ENCODE measurements around the gene ORM1.

Gene ORM1

GRCh38 chr9:114367772-114368569 lies 45.1 kb downstream of the ORM1 start:
- no peak overlapping the region for H4K91ac ChIP-seq (ENCODE audit: low read depth, low read length, poor library complexity)
- DNase-seq (ENCODE audit: low spot score), result no peak
- H3K79me1 ChIP-seq (ENCODE audit: low read depth, low read length), result no peaks in the 10 kb centered on the region
- no peaks in the 10 kb centered on the region for H3K9me3 ChIP-seq (replicated peaks in 1 of 2; ENCODE audit: control insufficient read depth in 2 of 2, insufficient read depth in 1 of 2, low read depth in 1 of 2, low read length in 2 of 2)
- peaks cover 8 to 31% of the 10 kb centered on the region in 2 donors for H3K36me3 ChIP-seq (replicated peaks in 1 of 2; ENCODE audit: control insufficient read depth in 2 of 2, insufficient read depth in 2 of 2, low read length in 2 of 2)
- H3K4ac ChIP-seq (ENCODE audit: low read length), result no peak overlapping the region
- H3K18ac ChIP-seq (ENCODE audit: low read length), result peak overlapping the region; percentile 17
- no peak overlapping the region for H3K27ac ChIP-seq (replicated peaks; ENCODE audit: low read length)
- no peak overlapping the region for H2AK5ac ChIP-seq (ENCODE audit: low read depth, low read length)
- H2BK120ac ChIP-seq (ENCODE audit: low read depth, low read length), result no peak overlapping the region
- H3K23ac ChIP-seq (ENCODE audit: low read depth, low read length, poor library complexity), result peak overlapping the region; percentile 39
- H3K14ac ChIP-seq (ENCODE audit: low read length), result no peak overlapping the region
- H2BK15ac ChIP-seq (ENCODE audit: low read length), result no peak overlapping the region
- no CpG with 5 or more reads among the region's 14 CpGs for WGBS, 2 donors (ENCODE audit: extremely low coverage in 2 of 2, insufficient read length in 2 of 2, insufficient replicate concordance in 1 of 2)
- peak overlapping the region; percentile 30 for H3K9ac ChIP-seq (ENCODE audit: low read depth, low read length, poor library complexity)
- peaks cover 13 to 15% of the 10 kb centered on the region in 2 donors for H3K4me1 ChIP-seq (ENCODE audit: control insufficient read depth in 2 of 2, insufficient read depth in 1 of 2, low read depth in 1 of 2, low read length in 2 of 2)
- no peak overlapping the region for H2AFZ ChIP-seq (ENCODE audit: low read length)
- no peak overlapping the region for H3K4me3 ChIP-seq (ENCODE audit: low read length in 2 of 2)
- H2BK5ac ChIP-seq (ENCODE audit: low read length), result no peak overlapping the region
- H4K8ac ChIP-seq (ENCODE audit: low read depth, low read length), result no peak overlapping the region
- H2BK12ac ChIP-seq (ENCODE audit: low read length), result no peak overlapping the region
- no peaks in the 10 kb centered on the region for H3K27me3 ChIP-seq (ENCODE audit: control insufficient read depth in 3 of 3, insufficient read depth in 3 of 3, low read depth in 1 of 3, low read length in 3 of 3)
- no peak overlapping the region for H3K4me2 ChIP-seq (ENCODE audit: insufficient read depth, low read length, poor library complexity, severe bottlenecking)

GRCh38 chr9:114369216-114370130 lies 46.6 kb downstream of the ORM1 start:
- no peak overlapping the region for H2AK5ac ChIP-seq (ENCODE audit: low read depth, low read length)
- WGBS, 2 donors (ENCODE audit: extremely low coverage in 2 of 2, insufficient read length in 2 of 2, insufficient replicate concordance in 1 of 2), result 100% methylated on average over 5 to 6 of the region's 9 CpGs
- H3K27ac ChIP-seq (replicated peaks; ENCODE audit: low read length), result no peak overlapping the region
- no peak overlapping the region for H3K4me2 ChIP-seq (ENCODE audit: insufficient read depth, low read length, poor library complexity, severe bottlenecking)
- H3K27me3 ChIP-seq (ENCODE audit: control insufficient read depth in 3 of 3, insufficient read depth in 3 of 3, low read depth in 1 of 3, low read length in 3 of 3), result no peaks in the 10 kb centered on the region
- H2BK5ac ChIP-seq (ENCODE audit: low read length), result peak overlapping the region; percentile 67
- no peak for DNase-seq (ENCODE audit: low spot score)
- H3K9ac ChIP-seq (ENCODE audit: low read depth, low read length, poor library complexity), result peak overlapping the region; percentile 24
- H3K36me3 ChIP-seq (replicated peaks in 1 of 2; ENCODE audit: control insufficient read depth in 2 of 2, insufficient read depth in 2 of 2, low read length in 2 of 2), result peaks cover 7 to 34% of the 10 kb centered on the region in 2 donors
- H3K4me3 ChIP-seq (ENCODE audit: low read length in 2 of 2), result no peak overlapping the region
- H3K23ac ChIP-seq (ENCODE audit: low read depth, low read length, poor library complexity), result no peak overlapping the region
- peak overlapping the region; percentile 35 for H2BK15ac ChIP-seq (ENCODE audit: low read length)
- H4K8ac ChIP-seq (ENCODE audit: low read depth, low read length), result no peak overlapping the region
- H3K4ac ChIP-seq (ENCODE audit: low read length), result no peak overlapping the region
- H3K14ac ChIP-seq (ENCODE audit: low read length), result no peak overlapping the region
- H3K4me1 ChIP-seq (ENCODE audit: control insufficient read depth in 2 of 2, insufficient read depth in 1 of 2, low read depth in 1 of 2, low read length in 2 of 2), result peaks cover 14 to 15% of the 10 kb centered on the region in 2 donors
- no peak overlapping the region for H4K91ac ChIP-seq (ENCODE audit: low read depth, low read length, poor library complexity)
- no peak overlapping the region for H2AFZ ChIP-seq (ENCODE audit: low read length)
- no peak overlapping the region for H2BK120ac ChIP-seq (ENCODE audit: low read depth, low read length)
- no peaks in the 10 kb centered on the region for H3K79me1 ChIP-seq (ENCODE audit: low read depth, low read length)
- H3K18ac ChIP-seq (ENCODE audit: low read length), result peak overlapping the region; percentile 55
- H3K9me3 ChIP-seq (replicated peaks in 1 of 2; ENCODE audit: control insufficient read depth in 2 of 2, insufficient read depth in 1 of 2, low read depth in 1 of 2, low read length in 2 of 2), result no peaks in the 10 kb centered on the region
- H2BK12ac ChIP-seq (ENCODE audit: low read length), result no peak overlapping the region

GRCh38 chr9:114370251-114370967 lies 47.5 kb downstream of the ORM1 start:
- Histone ChIP-seq H2BK15ac (ENCODE audit: low read length) (peak overlapping the region; percentile 35), H3K18ac (ENCODE audit: low read length) (peak overlapping the region; percentile 73), H4K91ac (ENCODE audit: low read depth, low read length, poor library complexity) (no peak overlapping the region), H3K4me1 (ENCODE audit: control insufficient read depth in 2 of 2, insufficient read depth in 1 of 2, low read depth in 1 of 2, low read length in 2 of 2) (peaks cover 15 to 22% of the 10 kb centered on the region in 2 donors), H3K27me3 (ENCODE audit: control insufficient read depth in 3 of 3, insufficient read depth in 3 of 3, low read depth in 1 of 3, low read length in 3 of 3) (no peaks in the 10 kb centered on the region), H3K23ac (ENCODE audit: low read depth, low read length, poor library complexity) (no peak overlapping the region), H3K9me3 (replicated peaks in 1 of 2; ENCODE audit: control insufficient read depth in 2 of 2, insufficient read depth in 1 of 2, low read depth in 1 of 2, low read length in 2 of 2) (no peaks in the 10 kb centered on the region), H3K14ac (ENCODE audit: low read length) (no peak overlapping the region), H2AK5ac (ENCODE audit: low read depth, low read length) (no peak overlapping the region), H2BK12ac (ENCODE audit: low read length) (no peak overlapping the region), H3K9ac (ENCODE audit: low read depth, low read length, poor library complexity) (no peak overlapping the region), H2AFZ (ENCODE audit: low read length) (peak overlapping the region; percentile 74), H3K4me2 (ENCODE audit: insufficient read depth, low read length, poor library complexity, severe bottlenecking) (no peak overlapping the region), H2BK120ac (ENCODE audit: low read depth, low read length) (no peak overlapping the region), H2BK5ac (ENCODE audit: low read length) (peak overlapping the region; percentile 67), H3K4ac (ENCODE audit: low read length) (no peak overlapping the region), H3K27ac (replicated peaks; ENCODE audit: low read length) (no peak overlapping the region), H4K8ac (ENCODE audit: low read depth, low read length) (no peak overlapping the region), H3K4me3 (ENCODE audit: low read length in 2 of 2) (no peak overlapping the region), H3K79me1 (ENCODE audit: low read depth, low read length) (no peaks in the 10 kb centered on the region), H3K36me3 (replicated peaks in 1 of 2; ENCODE audit: control insufficient read depth in 2 of 2, insufficient read depth in 2 of 2, low read length in 2 of 2) (peaks cover 4 to 25% of the 10 kb centered on the region in 2 donors)
- no CpG with 5 or more reads among the region's 6 CpGs for WGBS, 2 donors (ENCODE audit: extremely low coverage in 2 of 2, insufficient read length in 2 of 2, insufficient replicate concordance in 1 of 2)
- no peak for DNase-seq (ENCODE audit: low spot score)
